IPS-NIHi7 (cell line): Measurements from ENCODE around the gene PTPRT.

Experiments
- DNase-seq: peaks from one replicate; pipeline ENCODE4 v3.0.0; 2012; ENCODE audit warnings: mixed read lengths; ENCODE audit errors: extremely low spot score

Gene PTPRT

DNA sequence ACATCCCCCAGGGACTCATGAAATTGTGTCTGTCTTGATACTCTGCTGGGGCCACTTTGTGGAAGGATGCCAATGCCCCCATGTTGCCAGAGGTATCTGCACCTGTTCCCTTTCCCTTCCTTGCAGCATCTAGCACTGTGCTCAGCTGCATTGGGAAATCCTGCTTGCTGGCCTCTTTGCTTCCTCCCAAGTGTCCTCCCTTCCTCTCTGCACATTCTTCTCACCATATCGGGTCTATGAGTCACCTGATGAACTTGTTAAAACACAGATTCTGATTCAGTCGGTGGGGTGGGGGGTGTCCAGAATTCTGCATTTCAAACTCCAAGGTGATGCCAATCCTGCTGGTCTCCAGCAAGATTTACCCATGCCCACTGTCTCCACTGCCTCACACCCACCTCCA is 467.8 kb downstream of the PTPRT start:
- no peak for DNase-seq

- DNase-seq = no peak
These were observed 475.2 kb downstream of the PTPRT start for GRCh38 chr20:42714298-42715141.

DNA sequence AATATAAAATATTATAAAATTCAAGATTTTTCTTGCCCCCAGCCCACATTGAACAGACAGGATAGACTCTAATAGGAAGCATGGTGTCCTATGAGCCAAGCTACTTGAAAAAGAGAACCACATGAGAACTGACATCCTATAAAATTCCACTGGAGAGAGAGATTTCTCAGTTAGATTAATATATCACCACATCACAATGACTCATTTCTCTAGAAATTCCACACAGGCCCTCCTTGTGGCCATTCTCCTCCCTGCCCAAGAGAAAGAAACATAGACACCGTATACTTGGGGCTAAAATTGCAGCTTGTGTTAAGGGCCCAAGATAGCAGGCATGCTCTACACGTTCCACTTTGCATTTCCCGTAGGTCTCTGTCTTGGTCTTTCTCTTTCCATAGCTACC is 481.4 kb downstream of the PTPRT start:
- DNase-seq = no peak

DNA sequence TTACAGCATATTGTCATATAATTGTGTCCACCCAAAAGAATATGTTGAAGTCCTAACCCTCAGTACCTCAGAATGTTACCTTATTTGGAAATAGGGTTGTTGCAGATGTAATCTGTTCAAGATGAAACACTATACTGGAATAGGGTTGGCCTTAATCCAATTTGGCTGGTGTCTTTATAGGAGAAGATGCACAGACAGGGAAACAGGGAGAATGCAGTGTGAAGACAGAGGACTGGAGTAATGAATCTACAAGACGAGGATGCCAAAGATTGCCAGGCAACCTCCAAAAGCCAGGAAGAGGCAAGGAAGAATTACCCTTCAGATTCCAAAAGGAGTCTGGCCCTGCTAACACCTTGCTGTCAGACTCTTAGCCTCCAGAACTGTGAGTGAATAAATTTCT is 482.9 kb downstream of the PTPRT start:
- no peak for DNase-seq

DNA sequence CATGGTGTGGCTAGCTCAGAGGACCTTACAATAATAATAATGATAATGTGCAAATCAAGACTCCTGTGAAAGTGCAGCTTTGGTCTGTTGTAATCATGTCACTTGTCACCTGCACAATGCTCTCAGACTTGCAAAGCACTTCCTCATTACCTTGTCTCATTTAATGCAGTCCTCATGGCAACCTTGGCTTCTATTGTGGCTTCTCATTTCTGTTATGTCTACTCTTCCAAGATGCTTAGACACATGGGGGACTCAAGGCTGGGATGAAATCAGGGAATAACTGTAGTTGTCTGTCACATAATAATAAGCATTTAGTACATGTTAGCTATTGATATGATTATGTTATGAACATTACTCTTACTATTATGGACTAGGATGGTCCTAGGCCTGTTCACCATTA is 484.2 kb downstream of the PTPRT start:
- no peak for DNase-seq

DNA sequence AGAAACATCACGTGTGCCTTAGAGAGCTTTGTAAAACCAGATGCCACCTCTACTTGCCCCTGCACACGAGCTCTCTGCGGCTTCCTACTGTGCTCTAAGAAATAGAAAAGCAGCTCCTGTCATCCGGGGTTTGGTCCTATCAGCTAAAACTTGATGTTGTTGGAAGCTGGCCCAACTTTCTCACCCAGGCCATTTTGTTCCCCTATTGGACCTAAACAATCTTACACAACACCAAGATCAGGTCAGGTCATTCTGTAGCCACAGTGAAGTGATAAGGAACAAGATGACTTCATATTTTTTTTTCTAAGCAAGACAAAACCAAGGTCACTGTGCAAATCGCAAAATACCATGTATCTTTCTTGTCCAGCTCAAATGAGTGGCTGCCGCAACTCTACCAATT is 486.0 kb downstream of the PTPRT start:
- DNase-seq = no peak

GRCh38 chr20:42701948-42702347 is 487.8 kb downstream of the PTPRT start:
- no peak for DNase-seq

DNA sequence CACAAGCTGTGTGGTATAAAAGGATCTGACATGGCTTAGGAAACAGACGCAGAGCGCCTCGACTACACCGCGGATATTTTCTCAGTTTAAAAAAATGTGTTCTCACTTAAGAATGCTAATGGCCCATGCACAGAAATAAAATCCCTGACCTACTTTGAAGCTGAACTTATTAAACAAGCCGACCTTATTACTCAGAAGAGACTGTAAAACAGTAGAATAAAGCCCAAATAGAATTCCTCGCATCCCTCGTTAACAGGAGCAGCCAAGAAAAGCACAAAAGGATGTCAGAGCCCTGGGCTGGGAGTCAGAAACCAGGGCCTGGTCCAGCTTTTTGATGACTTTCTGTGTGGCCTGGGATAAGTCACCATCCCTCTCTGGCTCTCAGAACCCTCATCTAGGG is 489.3 kb downstream of the PTPRT start:
- DNase-seq = no peak

- DNase-seq = no peak
These were observed 491.7 kb downstream of the PTPRT start for GRCh38 chr20:42697962-42698361.

DNA sequence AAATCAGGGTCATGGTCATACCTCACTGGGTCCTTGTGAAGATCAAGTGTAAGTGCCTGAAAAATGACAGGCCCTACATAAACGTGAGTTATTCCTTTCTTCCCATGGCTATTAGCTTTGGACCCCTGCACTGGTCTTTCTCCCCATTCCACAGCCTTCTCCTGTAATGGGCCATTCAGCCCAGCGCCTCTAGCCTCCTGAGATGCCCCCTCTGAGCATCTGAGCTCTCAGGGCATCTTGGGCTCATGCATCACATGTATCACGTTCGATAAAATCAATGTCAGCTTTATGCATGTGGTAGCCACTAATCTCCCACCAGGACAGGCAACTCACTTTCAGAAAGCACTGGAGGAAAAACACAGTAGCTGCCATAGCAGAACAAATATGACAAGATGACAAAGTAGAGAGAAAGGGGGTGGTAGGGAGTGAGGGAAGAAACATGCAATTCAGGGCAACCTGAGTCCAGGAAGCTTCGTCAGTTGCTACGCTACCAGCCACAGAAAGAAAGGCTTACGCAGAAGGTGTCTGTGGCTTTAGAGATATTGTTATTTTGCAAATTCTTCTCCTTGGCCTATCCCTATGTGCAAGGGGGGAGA is 498.8 kb downstream of the PTPRT start:
- DNase-seq = no peak

DNA sequence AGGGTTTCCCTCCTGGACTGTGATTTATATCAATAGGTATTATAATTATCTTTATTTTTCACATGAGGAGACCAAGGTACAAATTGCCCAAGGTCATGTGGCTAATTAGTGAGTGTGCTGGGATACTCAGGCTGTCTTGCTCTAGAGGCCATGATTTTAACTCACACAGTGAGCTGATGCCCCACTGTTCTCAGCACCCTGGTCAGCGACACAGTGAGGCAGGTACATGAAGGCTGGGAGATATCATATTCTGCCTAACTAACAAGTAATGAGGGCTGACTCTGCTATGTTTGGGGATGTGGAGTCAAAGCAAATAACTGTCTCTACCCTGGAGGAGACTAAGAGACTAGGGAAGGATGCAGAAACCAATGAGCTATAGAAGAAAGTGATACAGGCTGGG is 501.1 kb downstream of the PTPRT start:
- no peak for DNase-seq

- no peak for DNase-seq
These were observed 503.6 kb downstream of the PTPRT start for GRCh38 chr20:42686057-42686456.

DNA sequence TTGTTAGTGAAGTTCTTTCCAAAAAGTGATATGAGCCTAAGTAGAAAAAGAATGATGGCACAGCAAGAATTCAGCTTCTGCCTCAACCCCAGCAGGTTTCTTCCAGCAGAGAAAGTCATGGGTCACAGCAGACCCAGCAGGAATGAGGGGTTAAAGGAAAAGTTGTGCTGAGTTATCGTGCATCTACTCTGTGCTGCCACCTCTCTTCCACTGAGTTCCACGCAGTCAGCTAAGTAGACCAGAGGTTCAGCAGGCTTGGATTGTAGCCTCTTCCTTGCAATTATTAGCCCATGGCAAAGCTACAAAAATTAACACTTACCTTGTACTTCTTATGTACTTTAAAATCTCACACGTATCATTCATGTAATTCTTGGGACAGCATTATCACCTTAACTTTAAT is 510.8 kb downstream of the PTPRT start:
- no peak for DNase-seq

DNA sequence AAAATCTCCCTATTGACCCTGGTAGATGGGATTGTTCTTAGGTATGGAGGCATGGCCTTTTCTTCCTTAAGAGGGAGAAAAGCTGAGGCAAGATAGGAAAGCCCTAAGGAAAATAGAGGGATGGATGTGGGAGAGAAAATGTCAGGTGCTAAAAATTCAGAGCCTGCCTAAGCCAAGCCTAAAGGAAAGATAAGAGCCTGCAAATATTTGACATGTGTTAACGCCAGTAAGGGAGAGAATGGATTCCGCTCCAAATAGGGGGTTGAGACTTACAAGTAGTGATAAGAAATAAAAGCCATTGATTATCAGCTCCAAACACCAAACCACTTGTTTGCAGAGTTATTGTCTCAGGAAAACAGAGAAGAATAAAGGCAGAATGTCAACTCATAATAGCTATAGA is 533.6 kb downstream of the PTPRT start:
- no peak for DNase-seq

GRCh38 chr20:42652266-42652665 is 537.4 kb downstream of the PTPRT start:
- DNase-seq = no peak

DNA sequence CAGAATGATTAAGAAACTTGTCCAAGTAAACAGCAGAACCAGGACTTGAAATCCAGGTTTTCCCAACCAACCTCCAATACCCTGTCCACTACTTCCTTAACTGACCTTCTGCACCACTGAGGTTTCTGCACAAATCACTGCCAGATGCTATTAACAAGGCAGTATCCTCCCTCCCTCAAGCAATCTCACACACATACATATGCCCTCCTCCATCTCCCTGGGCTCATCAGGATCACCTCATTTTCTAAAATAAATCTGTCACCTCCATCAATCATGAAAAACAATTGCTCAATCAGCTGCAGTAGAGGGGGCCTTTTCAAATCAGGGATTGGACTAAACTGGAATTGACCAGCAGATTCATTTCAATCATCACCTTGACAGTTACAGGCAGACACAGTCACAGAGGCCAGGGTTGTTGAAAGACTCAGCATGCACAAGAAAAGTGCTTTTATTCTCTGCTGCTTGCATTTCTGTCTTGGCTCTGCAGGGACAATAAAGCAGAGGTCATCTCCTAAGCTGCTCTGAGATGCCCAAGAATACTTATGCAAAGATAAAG is 539.4 kb downstream of the PTPRT start:
- DNase-seq = no peak

DNA sequence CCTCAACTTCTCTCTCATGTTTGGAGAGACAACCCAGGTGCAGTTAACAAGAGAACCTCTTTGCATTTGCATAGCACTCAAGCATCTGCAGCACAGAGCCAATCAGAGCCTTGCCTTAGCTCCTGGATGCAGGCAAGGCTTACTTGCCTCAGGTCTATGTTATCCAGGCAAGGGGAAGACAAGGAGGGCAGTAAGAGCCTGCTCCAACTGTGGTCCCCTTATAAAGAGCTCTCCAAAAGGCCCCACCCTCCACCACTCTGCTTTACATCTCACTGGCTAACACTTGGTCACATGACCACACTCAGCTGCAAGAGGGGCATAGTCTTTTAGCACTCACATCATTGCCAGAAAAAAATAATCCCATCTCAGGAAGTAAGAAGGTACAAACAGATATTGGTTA is 540.0 kb downstream of the PTPRT start:
- no peak for DNase-seq

GRCh38 chr20:42646250-42646649 is 543.5 kb downstream of the PTPRT start:
- DNase-seq = no peak

- DNase-seq = no peak
These were observed 547.8 kb downstream of the PTPRT start for GRCh38 chr20:42641886-42642285.

DNA sequence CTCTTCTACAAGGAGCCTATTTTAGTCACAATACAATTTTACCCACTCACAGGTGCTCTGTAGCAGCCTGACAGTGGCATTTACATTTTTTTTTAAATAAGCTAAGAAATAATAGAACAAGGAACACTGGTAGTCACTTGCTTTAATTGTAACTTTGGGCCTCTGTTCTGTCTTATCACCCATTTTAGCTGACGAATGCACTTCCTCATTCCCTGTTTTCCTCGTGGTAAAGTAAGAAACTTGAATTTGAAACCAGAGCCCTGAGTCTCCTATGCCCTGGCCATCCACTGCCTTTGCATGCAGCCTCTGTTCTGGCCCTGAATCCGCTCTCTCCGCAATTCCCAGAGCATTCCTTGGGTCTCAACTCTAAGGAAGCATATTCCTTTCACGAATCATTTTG is 550.6 kb downstream of the PTPRT start:
- no peak for DNase-seq

- no peak for DNase-seq
These were observed 553.9 kb downstream of the PTPRT start for GRCh38 chr20:42635699-42636411.

DNA sequence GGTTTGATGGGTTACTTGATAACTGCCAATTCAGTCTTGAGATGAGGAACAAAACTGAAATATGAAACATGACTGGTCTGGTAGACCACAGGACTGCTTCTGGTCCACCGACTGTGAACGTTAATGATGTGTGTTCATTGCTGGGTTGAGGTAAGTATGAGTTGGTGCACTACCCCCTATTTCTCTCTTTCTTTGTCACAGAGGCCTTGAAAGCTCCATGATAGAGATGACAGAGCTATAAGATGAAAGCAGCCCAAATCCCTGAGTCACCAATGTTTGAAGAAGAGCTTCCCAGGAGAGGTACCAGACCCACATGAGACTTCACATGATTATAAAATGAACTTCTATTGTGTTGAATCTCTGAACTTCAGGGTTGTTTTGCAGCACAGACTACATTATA is 555.5 kb downstream of the PTPRT start:
- no peak for DNase-seq

DNA sequence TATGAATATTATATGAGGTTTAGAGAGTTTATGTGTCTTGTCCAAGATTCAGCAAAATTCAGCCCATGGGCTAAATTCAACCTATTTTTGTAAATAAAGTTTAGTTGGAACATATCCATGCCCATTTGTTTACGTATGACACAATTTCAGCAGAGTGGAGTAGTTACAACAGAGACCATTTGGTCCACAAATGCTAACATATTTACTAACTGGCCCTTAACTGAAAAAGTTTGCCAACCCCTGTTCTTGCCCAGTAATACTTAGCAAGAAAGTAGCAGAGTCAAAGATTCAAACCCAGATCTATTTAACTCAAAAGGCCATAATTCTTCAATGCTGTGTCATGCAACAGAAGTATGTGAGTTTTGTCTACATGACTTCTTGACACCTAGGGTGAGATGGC is 561.0 kb downstream of the PTPRT start:
- DNase-seq = no peak
